Limb (tissue), 2 donors: Measurements from ENCODE around the gene RAPGEF4.

ENCODE experiments used
- DNase-seq, 2 donors: peaks; one replicate each; pipeline ENCODE4 v3.0.0-alpha.2; 2016; ENCODE audit errors: extremely low spot score in 2 of 2

RAPGEF4 gene

GRCh38 chr2:172904236-172904635 is 168.6 kb downstream of the RAPGEF4 start:
- no peak for DNase-seq

- DNase-seq = no peak
Observed at GRCh38 chr2:172905937-172906811, 170.5 kb downstream of the RAPGEF4 start.

- DNase-seq = no peak
Observed at GRCh38 chr2:172908275-172908674, 172.6 kb downstream of the RAPGEF4 start.

- no peak for DNase-seq
Observed at GRCh38 chr2:172909454-172909853, 173.8 kb downstream of the RAPGEF4 start.

GRCh38 chr2:172912266-172912665 is 176.6 kb downstream of the RAPGEF4 start:
- DNase-seq = no peak

- no peak for DNase-seq
Observed at GRCh38 chr2:172914341-172915008, 178.8 kb downstream of the RAPGEF4 start.

GRCh38 chr2:172917716-172918115 is 182.1 kb downstream of the RAPGEF4 start:
- DNase-seq = no peak

- no peak for DNase-seq
Observed at GRCh38 chr2:172919732-172920131, 184.1 kb downstream of the RAPGEF4 start.

- no peak for DNase-seq
Observed at GRCh38 chr2:172921532-172922236, 186.0 kb downstream of the RAPGEF4 start.

GRCh38 chr2:172922306-172922705 is 186.7 kb downstream of the RAPGEF4 start:
- no peak for DNase-seq

- DNase-seq = no peak
Observed at GRCh38 chr2:172922815-172923214, 187.2 kb downstream of the RAPGEF4 start.

- DNase-seq = no peak
Observed at GRCh38 chr2:172924097-172924660, 188.5 kb downstream of the RAPGEF4 start.

GRCh38 chr2:172925600-172925999 is 190.0 kb downstream of the RAPGEF4 start:
- no peak for DNase-seq

GRCh38 chr2:172926785-172927640 is 191.4 kb downstream of the RAPGEF4 start:
- DNase-seq = no peak

- DNase-seq = peak in 1 of 2 donors; percentile 55
Observed at GRCh38 chr2:172927641-172928357, 192.2 kb downstream of the RAPGEF4 start.

- peak in 1 of 2 donors; percentile 74 for DNase-seq
Observed at GRCh38 chr2:172928756-172929155, 193.1 kb downstream of the RAPGEF4 start.

- DNase-seq = no peak
Observed at GRCh38 chr2:172929644-172930043, 194.0 kb downstream of the RAPGEF4 start.

- no peak for DNase-seq
Observed at GRCh38 chr2:172930871-172931255, 195.2 kb downstream of the RAPGEF4 start.

GRCh38 chr2:172931256-172931894 is 195.7 kb downstream of the RAPGEF4 start:
- DNase-seq = peak in 1 of 2 donors; percentile 49
